CD14-positive monocyte (primary cell): ENCODE measurements around the gene VPS33B. TPM values are rescaled to one million over a fixed set of nuclear protein-coding genes. Genes with fewer than 3 reads are reported as not detected.

Source experiments
- DNase-seq, 3 donors: peaks; one replicate each; pipeline ENCODE4 v3.0.0-alpha.2; 2011 to 2022
- H2AFZ ChIP-seq: 2 replicates; pipeline ENCODE4 v1.6.0; 2012; ENCODE audit warnings: mild to moderate bottlenecking, low read depth, low read length, inconsistent platforms; ENCODE audit not compliant: insufficient read depth, poor library complexity, severe bottlenecking
- H3K27ac ChIP-seq, 2 donors: 1 replicate in 1 of 2; 2 replicates in 1 of 2; pipeline ENCODE4 v1.5.1; 2012 to 2013; ENCODE audit warnings: low read length in 2 of 2, control low read depth in 1 of 2, inconsistent platforms in 1 of 2, low read depth in 1 of 2, mild to moderate bottlenecking in 1 of 2
- H3K27me3 ChIP-seq, 2 donors: one replicate each; pipeline versions ENCODE4 v1.6.0 to v1.6.1; 2011 to 2013; ENCODE audit warnings: low read length in 2 of 2; ENCODE audit not compliant: control insufficient read depth in 2 of 2, insufficient read depth in 2 of 2
- H3K36me3 ChIP-seq, 2 donors: replicated peaks in 1 of 2; 1 replicate in 1 of 2; 2 replicates in 1 of 2; pipeline versions ENCODE4 v1.5.1 to v1.6.1; 2012 to 2013; ENCODE audit warnings: low read length in 2 of 2, control low read depth in 1 of 2, inconsistent platforms in 1 of 2, mild to moderate bottlenecking in 1 of 2; ENCODE audit not compliant: insufficient read depth in 2 of 2, control insufficient read depth in 1 of 2
- H3K4me1 ChIP-seq, 2 donors: 1 replicate in 1 of 2; 2 replicates in 1 of 2; pipeline versions ENCODE4 v1.5.1 to v1.6.1; 2012 to 2013; ENCODE audit warnings: low read length in 2 of 2, control low read depth in 1 of 2, inconsistent platforms in 1 of 2, mild to moderate bottlenecking in 1 of 2, moderate library complexity in 1 of 2; ENCODE audit not compliant: insufficient read depth in 2 of 2, control insufficient read depth in 1 of 2
- H3K4me2 ChIP-seq: replicated peaks from 2 replicates; pipeline ENCODE3; 2012; ENCODE audit warnings: low read length, moderate library complexity, mild to moderate bottlenecking; ENCODE audit not compliant: poor library complexity, severe bottlenecking; ENCODE audit errors: extremely low read depth
- H3K4me3 ChIP-seq, 3 experiments: fragments of 200-600 bp in 1 of 3; sonication (generic) in 1 of 3; replicated peaks in 1 of 3; 1 replicate in 2 of 3; 2 replicates in 1 of 3; pipeline ENCODE4 v1.5.1; 2011 to 2013; ENCODE audit warnings: low read length in 3 of 3, mild to moderate bottlenecking in 3 of 3, control low read depth in 2 of 3, low read depth in 2 of 3, inconsistent platforms in 1 of 3, moderate library complexity in 1 of 3
- H3K79me2 ChIP-seq: 2 replicates; pipeline ENCODE4 v1.6.0; 2012; ENCODE audit warnings: mild to moderate bottlenecking, control low read depth, inconsistent platforms, low read length, moderate library complexity; ENCODE audit not compliant: insufficient read depth
- H3K9ac ChIP-seq: 2 replicates; pipeline ENCODE4 v1.6.0; 2017; ENCODE audit warnings: low read length, mild to moderate bottlenecking; ENCODE audit not compliant: insufficient read depth, poor library complexity, severe bottlenecking
- H3K9me3 ChIP-seq, 2 donors: replicated peaks in 1 of 2; 1 replicate in 1 of 2; 2 replicates in 1 of 2; pipeline versions ENCODE4 v1.5.1 to v1.6.1; 2012 to 2013; ENCODE audit warnings: low read length in 2 of 2, control low read depth in 1 of 2; ENCODE audit not compliant: control insufficient read depth in 1 of 2, insufficient read depth in 1 of 2
- H4K20me1 ChIP-seq: 2 replicates; pipeline ENCODE4 v1.6.0; 2012; ENCODE audit warnings: mild to moderate bottlenecking, low read length, control low read depth, moderate library complexity; ENCODE audit not compliant: insufficient read depth
- H3K27ac Mint-ChIP-seq, 7 donors: one replicate each; pipeline ENCODE4 v1.8.0; 2020; ENCODE audit warnings: mild to moderate bottlenecking in 7 of 7, mixed read lengths in 7 of 7, moderate library complexity in 6 of 7, inconsistent platforms in 2 of 7
- H3K27me3 Mint-ChIP-seq, 3 donors: one replicate each; pipeline ENCODE4 v1.8.0; 2021 to 2022; ENCODE audit warnings: low read depth in 3 of 3, mild to moderate bottlenecking in 3 of 3, mixed read lengths in 3 of 3, moderate library complexity in 3 of 3, inconsistent platforms in 1 of 3
- H3K36me3 Mint-ChIP-seq, 2 donors: one replicate each; pipeline ENCODE4 v1.8.0; 2020; ENCODE audit warnings: mixed read lengths in 2 of 2, inconsistent platforms in 1 of 2, mild to moderate bottlenecking in 1 of 2
- H3K4me1 Mint-ChIP-seq: one replicate; pipeline ENCODE4 v1.8.0; 2020; ENCODE audit warnings: mild to moderate bottlenecking, mixed read lengths
- H3K4me3 Mint-ChIP-seq, 2 donors: one replicate each; pipeline ENCODE4 v1.8.0; 2020; ENCODE audit warnings: mild to moderate bottlenecking in 2 of 2, mixed read lengths in 2 of 2, moderate library complexity in 1 of 2
- H3K9me3 Mint-ChIP-seq, 7 donors: one replicate each; pipeline ENCODE4 v1.8.0; 2020 to 2022; ENCODE audit warnings: mixed read lengths in 7 of 7, mild to moderate bottlenecking in 6 of 7, moderate library complexity in 6 of 7, inconsistent platforms in 2 of 7
- CTCF ChIP-seq: fragments of 200-600 bp; IDR thresholded peaks from one replicate; pipeline ENCODE4 v1.8.0; 2022; ENCODE audit warnings: antibody characterized with exemption, mild to moderate bottlenecking
- WGBS: methylation state at CpG from one replicate; pipeline ENCODE4 v1.1.5; 2013; ENCODE audit warnings: missing lambda C conversion rate; ENCODE audit not compliant: insufficient coverage; 5-methylcytosine and 5-hydroxymethylcytosine counted together
- intact Hi-C, 2 donors: fragments of 100-400 bp; cut with micrococcal nuclease; formaldehyde crosslinking; loops; one replicate each; pipeline versions ENCODE4 v1.15.0 to v1.15.1; 2023
- polyA plus RNA-seq, 3 donors: library from polyadenylated mRNA; depleted of rRNA in 1 of 3; unstranded in 2 of 3; stranded (reverse) in 1 of 3; fragments of 300-500 nt in 2 of 3; fragments of >200 nt in 1 of 3; fragmentation: Illumina TruSeq in 2 of 3; gene quantifications; 1 replicate in 2 of 3; 2 replicates in 1 of 3; pipeline ENCODE4 v1.2.3, GENCODE V29; 2012 to 2021

The VPS33B gene
- polyA plus RNA-seq, 3 donors = 4.0 to 16.9 (median 4.8) TPM

- intact Hi-C loops = loop anchor here in 1 of 2 donors (2.0 kb wide), 1 partner anchor 39 kb away; the partner anchor contains the start of gene RCCD1
- TF ChIP-seq CTCF = no peak
These were observed 28.4 kb downstream of the VPS33B start for GRCh38 chr15:90994059-90994416.

DNA sequence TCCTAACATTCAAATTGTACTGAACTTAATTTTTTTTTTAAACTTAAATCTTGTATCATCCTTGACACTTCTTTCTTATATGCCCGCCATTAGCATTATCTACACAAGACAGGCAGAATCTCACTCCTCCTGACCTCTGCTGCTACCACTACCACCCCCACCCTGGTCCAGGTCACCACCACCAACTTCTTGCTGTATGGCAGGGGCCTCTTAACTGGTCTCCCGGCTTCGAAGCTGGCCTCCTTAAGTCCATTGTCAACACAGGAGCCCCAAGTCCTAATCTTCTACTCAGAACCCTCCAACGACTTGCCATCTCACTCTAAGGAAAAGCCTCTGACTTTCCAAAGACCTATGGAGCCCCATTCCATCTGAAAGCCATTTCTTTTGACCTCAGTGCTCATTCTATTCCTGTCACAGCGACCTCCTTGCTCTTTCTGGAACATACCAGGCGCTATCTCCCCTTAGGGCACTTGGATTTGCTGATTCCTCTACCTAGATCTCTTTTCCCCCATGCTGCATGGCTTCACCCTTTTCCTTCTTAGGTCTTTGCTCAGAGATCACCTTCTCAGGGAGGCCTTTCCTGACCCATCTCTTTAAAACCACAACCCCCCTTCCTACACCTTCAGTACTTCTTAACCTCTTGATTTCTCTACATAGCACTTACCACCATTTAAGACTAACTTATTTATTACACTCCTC lies 30.7 kb downstream of the VPS33B start:
- Histone ChIP-seq H3K4me1 (peaks cover 29 to 33% of the 10 kb centered on the region in 2 donors), H3K9ac (no peak overlapping the region), H3K4me3 (no peak overlapping the region), H3K27me3 (no peaks in the 10 kb centered on the region), H2AFZ (peak overlapping the region; percentile 46), H3K9me3 (no peaks in the 10 kb centered on the region), H3K36me3 (no peaks in the 10 kb centered on the region), H3K4me2 (no peak overlapping the region), H4K20me1 (no peaks in the 10 kb centered on the region), H3K27ac (no peak overlapping the region), H3K79me2 (peaks cover 85% of the 10 kb centered on the region)
- 98% methylated on average over 6 of the region's 6 CpGs for WGBS
- H3K27ac Mint-ChIP-seq = peak overlapping the region in 6 of 7 donors; percentile 36 to 74 (median 48)
- H3K9me3 Mint-ChIP-seq = peaks cover 0 to 3% (median 0%) of the 10 kb centered on the region in 7 donors
- peaks cover 47% of the 10 kb centered on the region for H3K4me1 Mint-ChIP-seq
- no peaks in the 10 kb centered on the region for H3K27me3 Mint-ChIP-seq
- no peak for DNase-seq
- no peak for TF ChIP-seq CTCF
- intact Hi-C loops = no loop called here
- H3K36me3 Mint-ChIP-seq = peaks cover 0 to 2% of the 10 kb centered on the region in 2 donors
- no peak overlapping the region for H3K4me3 Mint-ChIP-seq

More at GRCh38 chr15:90994059-90994416, 28.4 kb downstream of the VPS33B start:
- Histone ChIP-seq H4K20me1 (no peaks in the 10 kb centered on the region), H3K27me3 (no peaks in the 10 kb centered on the region), H3K9ac (peak overlapping the region; percentile 85), H3K4me1 (peaks cover 18 to 22% of the 10 kb centered on the region in 2 donors), H3K9me3 (no peaks in the 10 kb centered on the region), H3K27ac (peak overlapping the region; percentile 25 to 87), H3K4me2 (peak overlapping the region; percentile 84), H3K79me2 (peaks cover 62% of the 10 kb centered on the region), H2AFZ (peak overlapping the region; percentile 86), H3K4me3 (peak overlapping the region; percentile 67 to 99 (median 74)), H3K36me3 (peaks cover 14 to 17% of the 10 kb centered on the region in 2 donors)
- peaks cover 27% of the 10 kb centered on the region for H3K4me1 Mint-ChIP-seq
- WGBS = under 1% methylated on average over 50 of the region's 50 CpGs
- peak in 2 of 3 donors; percentile 5 to 13 for DNase-seq
- H3K27ac Mint-ChIP-seq = peak overlapping the region; percentile 92 to 98 (median 96)
- peaks cover 0 to 3% (median 0%) of the 10 kb centered on the region in 7 donors for H3K9me3 Mint-ChIP-seq
- no peaks in the 10 kb centered on the region for H3K27me3 Mint-ChIP-seq
- H3K4me3 Mint-ChIP-seq = peak overlapping the region; percentile 99 to 100
- H3K36me3 Mint-ChIP-seq = peaks cover 18 to 19% of the 10 kb centered on the region in 2 donors
